HepG2 (cell line): ENCODE results near the gene MTX1. TPM values are rescaled to one million over a fixed set of nuclear protein-coding genes. Genes with fewer than 3 reads are reported as not detected.

Experiments
- CHD4 ChIP-seq: fragments of 200-600 bp; sonication (generic); IDR thresholded peaks from 2 replicates; pipeline ENCODE4 v1.7.0; 2017; ENCODE audit warnings: mild to moderate bottlenecking, low read length, borderline replicate concordance
- NONO ChIP-seq, 2 experiments: fragments of 450-650 bp in 1 of 2; sonication (generic) in 1 of 2; formaldehyde crosslinking in 1 of 2; IDR thresholded peaks in 1 of 2; conservative IDR thresholded peaks in 1 of 2; 2 replicates each; pipeline versions ENCODE4 v1.6.1 to v1.8.0; 2017 to 2022; ENCODE audit warnings: mild to moderate bottlenecking in 1 of 2, missing genetic modification reagents in 1 of 2, moderate library complexity in 1 of 2
- PAF1 ChIP-seq: IDR thresholded peaks from 2 replicates; pipeline ENCODE4 v1.6.1; 2016; ENCODE audit warnings: missing genetic modification reagents, missing compliant biosample characterization
- RAD21 ChIP-seq: fragments of 450-650 bp; formaldehyde crosslinking; IDR thresholded peaks from 2 replicates; pipeline ENCODE4 v1.5.0; 2020; ENCODE audit warnings: mild to moderate bottlenecking
- RBM22 ChIP-seq: fragments of 200-400 bp; formaldehyde crosslinking; optimal IDR thresholded peaks from 2 replicates; pipeline ENCODE3; 2017; ENCODE audit warnings: mild to moderate bottlenecking, low read length, moderate library complexity
- SAFB2 ChIP-seq: sonication (generic); formaldehyde crosslinking; IDR thresholded peaks from 2 replicates; pipeline ENCODE4 v1.5.1; 2020; ENCODE audit warnings: missing genetic modification reagents, low read depth, mild to moderate bottlenecking, borderline replicate concordance
- ZNF44 ChIP-seq: sonication (generic); formaldehyde crosslinking; IDR thresholded peaks from 2 replicates; pipeline ENCODE4 v1.5.1; 2020; ENCODE audit warnings: mild to moderate bottlenecking, missing genetic modification reagents
- ZNF549 ChIP-seq: sonication (generic); formaldehyde crosslinking; IDR thresholded peaks from 2 replicates; pipeline ENCODE4 v1.5.0; 2020; ENCODE audit warnings: missing genetic modification reagents
- ZNF660 ChIP-seq: sonication (generic); formaldehyde crosslinking; IDR thresholded peaks from 2 replicates; pipeline ENCODE4 v1.5.1; 2020; ENCODE audit warnings: mild to moderate bottlenecking, low read depth, missing genetic modification reagents, borderline replicate concordance
- ZNF788 ChIP-seq: sonication (generic); formaldehyde crosslinking; IDR thresholded peaks from 2 replicates; pipeline ENCODE4 v1.5.0; 2020; ENCODE audit warnings: mild to moderate bottlenecking, missing genetic modification reagents, borderline replicate concordance
- polyA plus RNA-seq, 8 experiments: library from polyadenylated mRNA; depleted of rRNA in 3 of 8; stranded (reverse) in 7 of 8; unstranded in 1 of 8; fragments of >200 nt; fragmentation: Illumina TruSeq in 4 of 8; extraction: Trizol in 4 of 8; gene quantifications; 2 replicates each; pipeline versions ENCODE4 v1.2.1 to v1.2.3, GENCODE V29; 2011 to 2016; ENCODE audit warnings: low read depth in 4 of 8, missing spikeins in 1 of 8, mixed read lengths in 1 of 8; ENCODE audit not compliant: insufficient read depth in 1 of 8
- total RNA-seq, 5 experiments: library from RNA; depleted of rRNA; stranded (reverse); fragments of >200 nt; fragmentation: Illumina TruSeq; extraction: Trizol; gene quantifications; 2 replicates each; pipeline ENCODE4 v1.2.3, GENCODE V29; 2016; ENCODE audit warnings: low read depth in 1 of 5
- TF ChIP-seq, protein P1 (sequence below): sonication (generic); formaldehyde crosslinking; IDR thresholded peaks from 2 replicates; pipeline ENCODE4 v1.4.0; 2020; ENCODE audit warnings: missing genetic modification reagents, mild to moderate bottlenecking, borderline replicate concordance
- TF ChIP-seq, protein P2 (sequence below): IDR thresholded peaks from 2 replicates; pipeline ENCODE4 v1.6.1; 2018; ENCODE audit warnings: missing genetic modification reagents
- TF ChIP-seq, protein P3 (sequence below): sonication (generic); formaldehyde crosslinking; IDR thresholded peaks from 2 replicates; pipeline ENCODE4 v1.5.0; 2020; ENCODE audit warnings: missing genetic modification reagents, mild to moderate bottlenecking, borderline replicate concordance
- TF ChIP-seq, protein P4 (sequence below): sonication (generic); formaldehyde crosslinking; IDR thresholded peaks from 2 replicates; pipeline ENCODE4 v1.5.1; 2020; ENCODE audit warnings: mild to moderate bottlenecking, missing genetic modification reagents
- TF ChIP-seq, protein P5 (sequence below): IDR thresholded peaks from 2 replicates; pipeline ENCODE4 v1.6.1; 2018; ENCODE audit warnings: missing genetic modification reagents, mild to moderate bottlenecking, missing compliant biosample characterization
- TF ChIP-seq, protein P6 (sequence below): IDR thresholded peaks from 2 replicates; pipeline ENCODE4 v1.6.1; 2012; ENCODE audit warnings: inconsistent platforms

MTX1 gene
- total and polyA plus RNA-seq, 2 of the 13 experiments (the other 11 are each of a cell fraction or from before 2014, with no cell fraction given) = 64.5 to 72.6 TPM

DNA sequence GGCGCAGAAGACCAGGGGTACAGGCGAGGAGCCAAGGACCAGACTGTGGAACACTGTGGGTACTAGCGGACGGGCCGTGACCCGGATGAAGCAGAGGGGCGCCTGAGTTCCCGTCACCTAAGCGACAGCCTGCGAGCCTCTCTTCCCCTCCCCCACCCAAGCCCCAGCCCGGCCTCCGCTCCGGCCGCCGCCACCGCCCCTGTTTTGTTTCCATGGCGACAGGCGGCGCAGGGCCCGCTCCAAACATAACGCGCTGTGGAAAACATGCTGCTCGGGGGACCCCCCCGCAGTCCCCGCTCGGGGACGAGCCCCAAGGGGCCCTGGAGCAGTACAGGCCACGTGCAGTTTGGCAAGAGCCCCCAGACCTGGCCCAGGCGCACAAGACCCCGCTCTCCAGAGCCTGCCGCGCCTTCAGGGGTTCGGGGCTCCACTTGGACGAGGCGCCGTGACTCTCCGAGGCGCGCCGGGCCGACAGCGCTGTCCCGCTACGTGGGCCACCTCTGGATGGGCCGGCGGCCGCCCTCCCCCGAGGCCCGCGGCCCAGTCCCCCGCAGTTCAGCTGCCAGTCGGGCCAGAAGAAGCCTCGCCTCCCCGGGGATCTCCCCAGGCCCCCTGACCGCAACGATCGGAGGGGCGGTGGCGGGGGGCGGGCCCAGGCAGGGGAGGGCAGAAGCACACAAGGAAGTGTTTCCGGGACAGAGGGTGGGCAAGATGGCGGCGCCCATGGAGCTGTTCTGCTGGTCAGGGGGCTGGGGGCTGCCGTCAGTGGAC lies at the start of gene MTX1 (continued):
- TF ChIP-seq, protein P1, sequence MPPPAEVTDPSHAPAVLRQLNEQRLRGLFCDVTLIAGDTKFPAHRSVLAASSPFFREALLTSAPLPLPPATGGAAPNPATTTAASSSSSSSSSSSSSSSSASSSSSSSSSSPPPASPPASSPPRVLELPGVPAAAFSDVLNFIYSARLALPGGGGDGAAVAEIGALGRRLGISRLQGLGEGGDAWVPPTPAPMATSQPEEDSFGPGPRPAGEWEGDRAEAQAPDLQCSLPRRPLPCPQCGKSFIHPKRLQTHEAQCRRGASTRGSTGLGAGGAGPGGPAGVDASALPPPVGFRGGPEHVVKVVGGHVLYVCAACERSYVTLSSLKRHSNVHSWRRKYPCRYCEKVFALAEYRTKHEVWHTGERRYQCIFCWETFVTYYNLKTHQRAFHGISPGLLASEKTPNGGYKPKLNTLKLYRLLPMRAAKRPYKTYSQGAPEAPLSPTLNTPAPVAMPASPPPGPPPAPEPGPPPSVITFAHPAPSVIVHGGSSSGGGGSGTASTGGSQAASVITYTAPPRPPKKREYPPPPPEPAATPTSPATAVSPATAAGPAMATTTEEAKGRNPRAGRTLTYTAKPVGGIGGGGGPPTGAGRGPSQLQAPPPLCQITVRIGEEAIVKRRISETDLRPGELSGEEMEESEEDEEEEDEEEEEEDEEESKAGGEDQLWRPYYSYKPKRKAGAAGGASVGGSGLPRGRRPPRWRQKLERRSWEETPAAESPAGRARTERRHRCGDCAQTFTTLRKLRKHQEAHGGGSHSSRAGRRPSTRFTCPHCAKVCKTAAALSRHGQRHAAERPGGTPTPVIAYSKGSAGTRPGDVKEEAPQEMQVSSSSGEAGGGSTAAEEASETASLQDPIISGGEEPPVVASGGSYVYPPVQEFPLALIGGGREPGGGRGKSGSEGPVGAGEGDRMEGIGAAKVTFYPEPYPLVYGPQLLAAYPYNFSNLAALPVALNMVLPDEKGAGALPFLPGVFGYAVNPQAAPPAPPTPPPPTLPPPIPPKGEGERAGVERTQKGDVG (CRISPR knock-in tag) = 0 out of 2 replicates have a peak, but pooled peaks have one; percentile 28
- TF ChIP-seq, protein P2, sequence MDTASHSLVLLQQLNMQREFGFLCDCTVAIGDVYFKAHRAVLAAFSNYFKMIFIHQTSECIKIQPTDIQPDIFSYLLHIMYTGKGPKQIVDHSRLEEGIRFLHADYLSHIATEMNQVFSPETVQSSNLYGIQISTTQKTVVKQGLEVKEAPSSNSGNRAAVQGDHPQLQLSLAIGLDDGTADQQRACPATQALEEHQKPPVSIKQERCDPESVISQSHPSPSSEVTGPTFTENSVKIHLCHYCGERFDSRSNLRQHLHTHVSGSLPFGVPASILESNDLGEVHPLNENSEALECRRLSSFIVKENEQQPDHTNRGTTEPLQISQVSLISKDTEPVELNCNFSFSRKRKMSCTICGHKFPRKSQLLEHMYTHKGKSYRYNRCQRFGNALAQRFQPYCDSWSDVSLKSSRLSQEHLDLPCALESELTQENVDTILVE = 0 out of 2 replicates have a peak, but pooled peaks have one; percentile 22
- TF ChIP-seq RBM22 = no peak
- TF ChIP-seq ZNF44 (CRISPR knock-in tag) = no peak
- TF ChIP-seq, protein P3, sequence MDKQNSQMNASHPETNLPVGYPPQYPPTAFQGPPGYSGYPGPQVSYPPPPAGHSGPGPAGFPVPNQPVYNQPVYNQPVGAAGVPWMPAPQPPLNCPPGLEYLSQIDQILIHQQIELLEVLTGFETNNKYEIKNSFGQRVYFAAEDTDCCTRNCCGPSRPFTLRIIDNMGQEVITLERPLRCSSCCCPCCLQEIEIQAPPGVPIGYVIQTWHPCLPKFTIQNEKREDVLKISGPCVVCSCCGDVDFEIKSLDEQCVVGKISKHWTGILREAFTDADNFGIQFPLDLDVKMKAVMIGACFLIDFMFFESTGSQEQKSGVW (CRISPR knock-in tag) = no peak
- TF ChIP-seq PAF1 (CRISPR knock-in tag) = no peak
- TF ChIP-seq, protein P4, sequence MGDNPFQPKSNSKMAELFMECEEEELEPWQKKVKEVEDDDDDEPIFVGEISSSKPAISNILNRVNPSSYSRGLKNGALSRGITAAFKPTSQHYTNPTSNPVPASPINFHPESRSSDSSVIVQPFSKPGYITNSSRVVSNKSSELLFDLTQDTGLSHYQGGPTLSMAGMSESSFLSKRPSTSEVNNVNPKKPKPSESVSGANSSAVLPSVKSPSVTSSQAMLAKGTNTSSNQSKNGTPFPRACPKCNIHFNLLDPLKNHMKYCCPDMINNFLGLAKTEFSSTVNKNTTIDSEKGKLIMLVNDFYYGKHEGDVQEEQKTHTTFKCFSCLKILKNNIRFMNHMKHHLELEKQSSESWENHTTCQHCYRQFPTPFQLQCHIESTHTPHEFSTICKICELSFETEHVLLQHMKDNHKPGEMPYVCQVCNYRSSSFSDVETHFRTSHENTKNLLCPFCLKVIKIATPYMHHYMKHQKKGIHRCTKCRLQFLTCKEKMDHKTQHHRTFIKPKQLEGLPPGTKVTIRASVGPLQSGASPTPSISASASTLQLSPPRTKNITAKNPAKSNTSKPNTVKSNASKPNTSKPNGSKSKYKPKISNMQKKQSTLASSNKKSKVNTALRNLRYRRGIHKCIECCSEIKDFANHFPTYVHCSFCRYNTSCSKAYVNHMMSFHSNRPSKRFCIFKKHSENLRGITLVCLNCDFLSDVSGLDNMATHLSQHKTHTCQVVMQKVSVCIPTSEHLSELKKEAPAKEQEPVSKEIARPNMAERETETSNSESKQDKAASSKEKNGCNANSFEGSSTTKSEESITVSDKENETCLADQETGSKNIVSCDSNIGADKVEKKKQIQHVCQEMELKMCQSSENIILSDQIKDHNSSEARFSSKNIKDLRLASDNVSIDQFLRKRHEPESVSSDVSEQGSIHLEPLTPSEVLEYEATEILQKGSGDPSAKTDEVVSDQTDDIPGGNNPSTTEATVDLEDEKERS = no peak
- TF ChIP-seq, protein P5, sequence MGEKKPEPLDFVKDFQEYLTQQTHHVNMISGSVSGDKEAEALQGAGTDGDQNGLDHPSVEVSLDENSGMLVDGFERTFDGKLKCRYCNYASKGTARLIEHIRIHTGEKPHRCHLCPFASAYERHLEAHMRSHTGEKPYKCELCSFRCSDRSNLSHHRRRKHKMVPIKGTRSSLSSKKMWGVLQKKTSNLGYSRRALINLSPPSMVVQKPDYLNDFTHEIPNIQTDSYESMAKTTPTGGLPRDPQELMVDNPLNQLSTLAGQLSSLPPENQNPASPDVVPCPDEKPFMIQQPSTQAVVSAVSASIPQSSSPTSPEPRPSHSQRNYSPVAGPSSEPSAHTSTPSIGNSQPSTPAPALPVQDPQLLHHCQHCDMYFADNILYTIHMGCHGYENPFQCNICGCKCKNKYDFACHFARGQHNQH (CRISPR knock-in tag) = peak; percentile 60; the same call in 1 of the 2 replicates
- no peak for TF ChIP-seq ZNF660 (CRISPR knock-in tag)
- TF ChIP-seq ZNF549 (CRISPR knock-in tag) = no peak
- no peak; the same call in 1 of the 2 replicates for TF ChIP-seq ZNF788 (CRISPR knock-in tag)
- 0 out of 2 replicates have a peak, but pooled peaks have one; percentile 40 for TF ChIP-seq SAFB2 (CRISPR knock-in tag)
- no peak for TF ChIP-seq CHD4
- no peak for TF ChIP-seq NONO (IDR thresholded peaks at IDR 0.05)
- TF ChIP-seq NONO (CRISPR knock-in tag; conservative IDR thresholded peaks at IDR 0.05) = peak; percentile 69; the same call in 1 of the 2 replicates
- peak; percentile 27; the same call in 1 of the 2 replicates for TF ChIP-seq RAD21 (CRISPR knock-in tag)
- TF ChIP-seq, protein P6, sequence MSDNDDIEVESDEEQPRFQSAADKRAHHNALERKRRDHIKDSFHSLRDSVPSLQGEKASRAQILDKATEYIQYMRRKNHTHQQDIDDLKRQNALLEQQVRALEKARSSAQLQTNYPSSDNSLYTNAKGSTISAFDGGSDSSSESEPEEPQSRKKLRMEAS = peak; percentile 45
